ENCODE results near the gene TMEM81.

DNA sequence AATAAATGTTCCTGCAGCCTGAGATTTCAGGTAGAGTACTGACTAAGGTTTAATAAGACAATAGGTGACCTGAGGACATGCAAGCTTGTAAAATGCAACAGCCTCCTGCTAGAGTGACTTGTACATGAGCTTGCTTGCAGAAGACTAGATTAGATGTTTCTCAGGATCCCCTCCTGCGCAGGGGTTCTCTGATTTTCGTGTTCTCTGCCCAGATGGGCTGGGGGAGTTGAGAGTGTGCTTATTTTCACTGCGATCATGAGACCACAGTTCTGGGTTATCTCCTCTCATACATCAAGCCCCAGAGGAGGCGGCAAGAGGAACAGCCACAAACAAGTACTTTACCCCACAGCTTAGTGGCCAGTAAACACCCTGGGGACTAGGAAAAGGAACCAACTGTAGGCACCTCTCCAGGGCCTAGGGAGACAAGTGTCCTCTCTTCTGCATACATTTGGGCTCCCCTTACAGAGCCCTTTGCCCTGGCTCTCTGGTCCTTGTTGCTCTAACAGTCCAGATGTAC lies 8.0 kb downstream of the TMEM81 start:
- TF ChIP-seq GABPA (IDR thresholded peaks at IDR 0.05; ENCODE audit: borderline replicate concordance, insufficient read depth, low read length) (no peak), MAFK (IDR thresholded peaks at IDR 0.05; ENCODE audit: low read depth, low read length) (no peak), CREB1 (IDR thresholded peaks at IDR 0.05) (no peak), EP300 (IDR thresholded peaks at IDR 0.05; ENCODE audit: borderline replicate concordance in 1 of 2, low read depth in 2 of 2, low read length in 2 of 2) (no peak), EZH2 (IDR thresholded peaks at IDR 0.05; ENCODE audit: low read depth, low read length, severe bottlenecking) (no peak), JUN (IDR thresholded peaks at IDR 0.05; ENCODE audit: low read depth, low read length) (no peak), TAF1 (IDR thresholded peaks at IDR 0.05; ENCODE audit: low read depth, low read length) (no peak), CHD2 (IDR thresholded peaks at IDR 0.05; ENCODE audit: low read length) (no peak), POLR2AphosphoS5 (IDR thresholded peaks at IDR 0.05; ENCODE audit: low read depth, low read length) (no peak), SIX5 (IDR thresholded peaks at IDR 0.05; ENCODE audit: low read depth, low read length) (no peak), YY1 (IDR thresholded peaks at IDR 0.05; ENCODE audit: low read depth, low read length) (no peak)
- TF ChIP-seq, protein P1, sequence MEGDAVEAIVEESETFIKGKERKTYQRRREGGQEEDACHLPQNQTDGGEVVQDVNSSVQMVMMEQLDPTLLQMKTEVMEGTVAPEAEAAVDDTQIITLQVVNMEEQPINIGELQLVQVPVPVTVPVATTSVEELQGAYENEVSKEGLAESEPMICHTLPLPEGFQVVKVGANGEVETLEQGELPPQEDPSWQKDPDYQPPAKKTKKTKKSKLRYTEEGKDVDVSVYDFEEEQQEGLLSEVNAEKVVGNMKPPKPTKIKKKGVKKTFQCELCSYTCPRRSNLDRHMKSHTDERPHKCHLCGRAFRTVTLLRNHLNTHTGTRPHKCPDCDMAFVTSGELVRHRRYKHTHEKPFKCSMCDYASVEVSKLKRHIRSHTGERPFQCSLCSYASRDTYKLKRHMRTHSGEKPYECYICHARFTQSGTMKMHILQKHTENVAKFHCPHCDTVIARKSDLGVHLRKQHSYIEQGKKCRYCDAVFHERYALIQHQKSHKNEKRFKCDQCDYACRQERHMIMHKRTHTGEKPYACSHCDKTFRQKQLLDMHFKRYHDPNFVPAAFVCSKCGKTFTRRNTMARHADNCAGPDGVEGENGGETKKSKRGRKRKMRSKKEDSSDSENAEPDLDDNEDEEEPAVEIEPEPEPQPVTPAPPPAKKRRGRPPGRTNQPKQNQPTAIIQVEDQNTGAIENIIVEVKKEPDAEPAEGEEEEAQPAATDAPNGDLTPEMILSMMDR (IDR thresholded peaks at IDR 0.05; ENCODE audit: control extremely low read depth in 1 of 3, insufficient read depth in 1 of 3, low read depth in 1 of 3, low read length in 3 of 3): no peak
- TF ChIP-seq, protein P2, sequence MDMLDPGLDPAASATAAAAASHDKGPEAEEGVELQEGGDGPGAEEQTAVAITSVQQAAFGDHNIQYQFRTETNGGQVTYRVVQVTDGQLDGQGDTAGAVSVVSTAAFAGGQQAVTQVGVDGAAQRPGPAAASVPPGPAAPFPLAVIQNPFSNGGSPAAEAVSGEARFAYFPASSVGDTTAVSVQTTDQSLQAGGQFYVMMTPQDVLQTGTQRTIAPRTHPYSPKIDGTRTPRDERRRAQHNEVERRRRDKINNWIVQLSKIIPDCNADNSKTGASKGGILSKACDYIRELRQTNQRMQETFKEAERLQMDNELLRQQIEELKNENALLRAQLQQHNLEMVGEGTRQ (IDR thresholded peaks at IDR 0.05; ENCODE audit: low read length): no peak
- TF ChIP-seq, protein P3, sequence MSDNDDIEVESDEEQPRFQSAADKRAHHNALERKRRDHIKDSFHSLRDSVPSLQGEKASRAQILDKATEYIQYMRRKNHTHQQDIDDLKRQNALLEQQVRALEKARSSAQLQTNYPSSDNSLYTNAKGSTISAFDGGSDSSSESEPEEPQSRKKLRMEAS (IDR thresholded peaks at IDR 0.05): no peak
